Neutrophil (primary cell): Measurements from ENCODE around the gene PPARG.
A peak's percentile ranks its signal among the peaks of the same experiment; 100 is the strongest.

Experiments used
- H3K27ac ChIP-seq: fragments of 200-600 bp; sonication (generic); 2 replicates; pipeline ENCODE4 v1.5.1; 2016; ENCODE audit warnings: mild to moderate bottlenecking, moderate library complexity
- H3K27me3 ChIP-seq: fragments of 200-600 bp; sonication (generic); 2 replicates; pipeline ENCODE4 v1.6.0; 2016; ENCODE audit warnings: mild to moderate bottlenecking
- H3K36me3 ChIP-seq: fragments of 200-600 bp; sonication (generic); 2 replicates; pipeline ENCODE4 v1.5.1; 2017
- H3K4me1 ChIP-seq, 2 experiments: fragments of 200-600 bp in 1 of 2; sonication (generic) in 1 of 2; 1 replicate in 1 of 2; 2 replicates in 1 of 2; pipeline versions ENCODE4 v1.5.1 to v1.6.1; 2013 to 2016; ENCODE audit warnings: low read depth in 1 of 2, low read length in 1 of 2, mild to moderate bottlenecking in 1 of 2, moderate library complexity in 1 of 2; ENCODE audit not compliant: control insufficient read depth in 1 of 2, insufficient read depth in 1 of 2
- H3K4me3 ChIP-seq, 2 experiments: fragments of 200-600 bp in 1 of 2; sonication (generic) in 1 of 2; 1 replicate in 1 of 2; 2 replicates in 1 of 2; pipeline ENCODE4 v1.5.1; 2013 to 2016; ENCODE audit warnings: low read depth in 1 of 2, low read length in 1 of 2, mild to moderate bottlenecking in 1 of 2, moderate library complexity in 1 of 2
- H3K9me3 ChIP-seq: fragments of 200-600 bp; sonication (generic); 2 replicates; pipeline ENCODE4 v1.5.1; 2016
- TF ChIP-seq, protein P1 (sequence below): fragments of 200-600 bp; sonication (generic); IDR thresholded peaks from 2 replicates; pipeline ENCODE4 v1.5.1; 2016; ENCODE audit warnings: antibody characterized with exemption

The PPARG gene

DNA sequence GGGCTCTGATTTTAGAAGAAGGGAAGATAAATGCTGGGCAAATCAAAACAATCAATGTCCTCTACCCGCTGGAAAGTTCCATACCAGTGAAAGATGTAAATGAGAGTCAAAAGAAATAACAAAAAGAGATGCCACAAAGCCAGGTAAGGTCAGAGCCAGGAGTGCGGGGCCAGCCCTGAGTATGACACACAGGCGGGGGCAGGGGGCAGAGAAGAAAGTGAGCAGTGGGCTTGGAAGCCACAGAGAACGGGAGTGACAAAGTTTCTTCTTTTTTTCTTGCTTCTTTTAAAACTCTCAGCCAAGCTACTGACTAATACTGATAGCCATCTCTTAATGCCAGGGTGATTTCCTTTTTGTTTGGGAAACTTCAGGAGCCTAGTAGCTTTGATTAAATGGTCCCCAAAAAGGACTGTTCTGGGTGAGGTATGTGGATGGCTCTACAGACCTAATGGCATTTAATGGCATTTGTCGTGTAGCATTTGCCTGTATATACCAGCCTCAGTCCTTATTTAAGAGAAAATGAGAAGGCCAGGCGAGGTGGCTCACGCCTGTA is 172.3 kb downstream of the PPARG start:
- no peaks in the 10 kb centered on the region for H3K36me3 ChIP-seq
- H3K9me3 ChIP-seq: no peaks in the 10 kb centered on the region
- H3K27me3 ChIP-seq: no peaks in the 10 kb centered on the region
- H3K27ac ChIP-seq: peak overlapping the region; percentile 69
- no peak overlapping the region for H3K4me3 ChIP-seq
- TF ChIP-seq, protein P1, sequence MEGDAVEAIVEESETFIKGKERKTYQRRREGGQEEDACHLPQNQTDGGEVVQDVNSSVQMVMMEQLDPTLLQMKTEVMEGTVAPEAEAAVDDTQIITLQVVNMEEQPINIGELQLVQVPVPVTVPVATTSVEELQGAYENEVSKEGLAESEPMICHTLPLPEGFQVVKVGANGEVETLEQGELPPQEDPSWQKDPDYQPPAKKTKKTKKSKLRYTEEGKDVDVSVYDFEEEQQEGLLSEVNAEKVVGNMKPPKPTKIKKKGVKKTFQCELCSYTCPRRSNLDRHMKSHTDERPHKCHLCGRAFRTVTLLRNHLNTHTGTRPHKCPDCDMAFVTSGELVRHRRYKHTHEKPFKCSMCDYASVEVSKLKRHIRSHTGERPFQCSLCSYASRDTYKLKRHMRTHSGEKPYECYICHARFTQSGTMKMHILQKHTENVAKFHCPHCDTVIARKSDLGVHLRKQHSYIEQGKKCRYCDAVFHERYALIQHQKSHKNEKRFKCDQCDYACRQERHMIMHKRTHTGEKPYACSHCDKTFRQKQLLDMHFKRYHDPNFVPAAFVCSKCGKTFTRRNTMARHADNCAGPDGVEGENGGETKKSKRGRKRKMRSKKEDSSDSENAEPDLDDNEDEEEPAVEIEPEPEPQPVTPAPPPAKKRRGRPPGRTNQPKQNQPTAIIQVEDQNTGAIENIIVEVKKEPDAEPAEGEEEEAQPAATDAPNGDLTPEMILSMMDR: no peak
- H3K4me1 ChIP-seq: peaks cover 66 to 76% of the 10 kb centered on the region in 2 experiments

DNA sequence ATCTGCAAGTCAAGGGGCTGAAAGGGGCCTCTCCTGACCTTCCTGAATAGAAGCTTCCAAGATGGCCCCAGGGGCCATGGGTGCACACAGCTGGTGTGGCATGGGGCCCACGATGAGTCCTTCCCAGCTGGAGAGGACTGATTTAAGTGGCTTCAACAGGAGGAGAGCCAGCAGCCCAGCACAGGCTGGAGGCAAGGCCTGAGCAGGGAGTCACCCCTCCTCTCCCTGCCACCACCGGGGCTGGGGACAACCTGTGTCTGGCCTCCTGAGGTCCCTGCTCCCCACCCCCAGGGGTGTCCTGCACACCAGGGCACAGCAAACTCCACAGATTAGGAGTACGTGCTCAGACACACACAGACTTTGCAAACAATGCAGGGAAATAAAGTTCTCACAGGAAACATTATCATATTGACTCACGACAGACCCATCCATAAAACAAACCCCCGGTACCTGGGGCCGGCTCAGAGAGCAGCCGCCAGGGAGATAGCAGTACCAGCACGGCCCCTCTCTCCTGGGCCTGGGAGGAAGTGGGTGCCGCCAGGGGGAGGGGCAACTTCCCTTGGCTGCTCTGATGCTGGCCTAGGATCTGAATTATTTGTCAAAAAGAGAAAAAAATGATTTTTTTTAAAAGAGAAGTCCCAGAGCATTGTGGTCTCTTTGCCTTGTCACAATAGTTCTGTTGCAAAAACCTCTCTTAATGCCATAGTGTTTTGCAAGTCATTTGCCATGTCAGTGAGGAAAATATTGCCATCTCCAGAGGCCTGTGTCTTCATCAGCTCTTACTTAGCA is 173.5 kb downstream of the PPARG start:
- peak overlapping the region; percentile 3 to 27 for H3K4me3 ChIP-seq
- no peaks in the 10 kb centered on the region for H3K27me3 ChIP-seq
- TF ChIP-seq, protein P1: no peak
- H3K9me3 ChIP-seq: no peaks in the 10 kb centered on the region
- H3K27ac ChIP-seq: peak overlapping the region; percentile 69
- no peaks in the 10 kb centered on the region for H3K36me3 ChIP-seq
- H3K4me1 ChIP-seq: peaks cover 66 to 73% of the 10 kb centered on the region in 2 experiments

DNA sequence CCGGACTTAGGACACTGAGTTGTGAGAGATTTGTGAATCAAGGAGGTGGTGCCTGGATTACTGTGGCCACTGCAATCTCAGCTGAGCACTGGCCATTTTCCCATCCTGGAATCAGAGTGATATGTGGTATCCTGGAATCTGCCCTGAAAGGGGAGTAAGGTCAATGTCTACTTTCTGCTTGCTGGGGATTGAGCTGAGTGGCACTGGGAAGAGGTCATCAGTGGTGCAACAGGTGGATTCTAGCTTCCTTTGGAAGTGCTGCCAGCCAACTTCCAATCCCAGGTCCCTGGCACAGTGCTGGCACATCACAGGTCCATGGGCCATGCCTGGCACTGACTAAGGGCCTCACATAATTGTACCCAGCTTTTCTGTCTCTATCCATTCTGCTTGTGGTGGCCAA is 174.8 kb downstream of the PPARG start:
- Histone ChIP-seq H3K36me3 (no peaks in the 10 kb centered on the region), H3K4me1 (peaks cover 55 to 64% of the 10 kb centered on the region in 2 experiments), H3K27ac (peak overlapping the region; percentile 69), H3K4me3 (no peak overlapping the region), H3K27me3 (no peaks in the 10 kb centered on the region), H3K9me3 (no peaks in the 10 kb centered on the region)
- TF ChIP-seq, protein P1: no peak

DNA sequence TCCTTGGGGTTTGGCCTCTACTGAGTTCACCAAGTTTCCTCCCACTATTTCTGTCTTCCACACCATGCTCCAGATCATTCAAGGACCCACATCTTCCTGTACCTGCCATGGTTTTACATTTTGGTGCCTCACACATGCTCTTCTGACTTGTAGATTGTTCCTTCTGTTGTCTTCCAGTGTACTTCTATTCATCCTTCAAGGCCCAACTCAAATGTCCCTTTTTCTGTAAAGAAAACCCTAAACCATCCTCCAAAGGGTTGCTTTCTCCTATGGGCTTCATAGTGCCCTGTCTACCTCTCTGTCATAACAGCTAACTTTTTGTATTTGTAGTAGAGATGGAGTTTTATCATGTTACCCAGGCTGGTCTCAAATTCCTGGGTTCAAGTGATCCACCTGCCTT is 175.3 kb downstream of the PPARG start:
- H3K4me1 ChIP-seq: peaks cover 50 to 59% of the 10 kb centered on the region in 2 experiments
- no peak overlapping the region for H3K4me3 ChIP-seq
- H3K27me3 ChIP-seq: no peaks in the 10 kb centered on the region
- H3K36me3 ChIP-seq: no peaks in the 10 kb centered on the region
- H3K9me3 ChIP-seq: no peaks in the 10 kb centered on the region
- TF ChIP-seq, protein P1: no peak
- no peak overlapping the region for H3K27ac ChIP-seq

DNA sequence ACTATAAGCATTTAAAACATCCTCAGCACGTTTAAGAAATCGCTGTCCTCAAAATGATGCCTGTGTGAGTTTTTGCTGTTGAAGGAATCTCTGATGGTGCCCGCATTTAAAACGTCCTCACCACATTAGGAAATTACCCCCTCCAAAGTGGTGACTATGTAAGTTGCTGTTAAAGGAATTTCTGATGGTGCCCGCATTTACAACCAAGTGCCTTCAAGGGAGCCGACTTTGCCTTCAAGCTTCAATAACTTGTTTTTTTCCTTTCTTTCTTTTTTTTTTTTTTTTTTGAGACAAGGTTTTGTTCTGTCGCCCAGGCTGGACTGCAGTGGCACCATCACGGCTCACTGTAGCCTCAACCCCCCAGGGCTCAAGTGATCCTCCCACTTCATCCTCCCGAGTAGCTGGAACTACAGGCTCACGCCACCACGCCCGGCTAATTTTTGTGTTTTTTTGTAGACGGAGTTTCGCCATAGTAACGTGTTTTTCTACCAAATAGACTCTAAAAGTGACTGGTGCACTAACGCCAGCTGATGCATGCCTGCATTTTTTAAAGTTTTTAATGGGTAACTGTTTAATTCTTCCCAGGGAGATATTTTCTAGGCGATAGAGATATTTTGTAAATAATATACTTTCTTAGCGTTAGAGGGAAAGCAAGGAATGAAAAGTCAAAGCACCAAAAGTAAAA is 176.4 kb downstream of the PPARG start:
- H3K9me3 ChIP-seq: no peaks in the 10 kb centered on the region
- TF ChIP-seq, protein P1: no peak
- H3K27me3 ChIP-seq: no peaks in the 10 kb centered on the region
- no peaks in the 10 kb centered on the region for H3K36me3 ChIP-seq
- no peak overlapping the region for H3K27ac ChIP-seq
- H3K4me3 ChIP-seq: no peak overlapping the region
- peaks cover 39 to 48% of the 10 kb centered on the region in 2 experiments for H3K4me1 ChIP-seq
